ENCODE data around the gene TCEANC2.

- no peak for TF ChIP-seq CTCF (IDR thresholded peaks at IDR 0.05; ENCODE audit: low read length)
- TF ChIP-seq EZH2 (IDR thresholded peaks at IDR 0.05; ENCODE audit: borderline replicate concordance, low read length), result no peak
Observed at GRCh38 chr1:54077359-54077758, 24.0 kb downstream of the TCEANC2 start.
